ENCODE measurements around the gene CDH15. TPM values are rescaled to one million over a fixed set of nuclear protein-coding genes. Genes with fewer than 3 reads are reported as not detected.

Gene CDH15
- total and polyA plus RNA-seq, 9 of the 15 experiments (the other 6 are each of a cell fraction or from before 2014, with no cell fraction given) = 0.07 to 0.18 TPM; not detected in 7

- TF ChIP-seq NR2C2 (CRISPR knock-in tag; IDR thresholded peaks at IDR 0.05) (peak; percentile 41; the same call in 1 of the 2 replicates), NR2C2 (tag; IDR thresholded peaks at IDR 0.05) (no peak; the same call in 1 of the 2 replicates), TSC22D4 (tag; IDR thresholded peaks at IDR 0.05) (no peak), HCFC1 (IDR thresholded peaks at IDR 0.05; ENCODE audit: low read depth, low read length) (no peak), ZNF184 (CRISPR knock-in tag; IDR thresholded peaks at IDR 0.05) (no peak), ZBTB11 (CRISPR knock-in tag; IDR thresholded peaks at IDR 0.05) (no peak), MCM3 (IDR thresholded peaks at IDR 0.05) (no peak), KDM2B (CRISPR knock-in tag; IDR thresholded peaks at IDR 0.05) (no peak), MTF1 (CRISPR knock-in tag; IDR thresholded peaks at IDR 0.05; ENCODE audit: borderline replicate concordance) (no peak), RBM25 (IDR thresholded peaks at IDR 0.05; ENCODE audit: low read depth, low read length, severe bottlenecking) (no peak), STAG1 (CRISPR knock-in tag; IDR thresholded peaks at IDR 0.05; ENCODE audit: borderline replicate concordance) (peak; percentile 99), DMBX1 (CRISPR knock-in tag; IDR thresholded peaks at IDR 0.05; ENCODE audit: borderline replicate concordance) (no peak), SP2 (IDR thresholded peaks at IDR 0.05; ENCODE audit: extremely low read depth, low read depth, low read length, poor library complexity, severe bottlenecking) (no peak), RFX7 (CRISPR knock-in tag; IDR thresholded peaks at IDR 0.05) (no peak), STAT5B (CRISPR knock-in tag; IDR thresholded peaks at IDR 0.05) (no peak), SLC30A9 (CRISPR knock-in tag; IDR thresholded peaks at IDR 0.05) (no peak), RHOXF2B (CRISPR knock-in tag; conservative IDR thresholded peaks at IDR 0.05) (no peak), MXI1 (IDR thresholded peaks at IDR 0.05; ENCODE audit: low read depth, low read length) (no peak), BRD9 (IDR thresholded peaks at IDR 0.05; ENCODE audit: low read depth, partially characterized antibody) (peak; percentile 25), SREBF1 (IDR thresholded peaks at IDR 0.05; ENCODE audit: borderline replicate concordance, low read depth, low read length) (no peak), TCF7L2 (IDR thresholded peaks at IDR 0.05; ENCODE audit: low read depth, low read length) (no peak), KDM4B (IDR thresholded peaks at IDR 0.05; ENCODE audit: borderline replicate concordance in 2 of 2, low read depth in 1 of 2) (peak in 1 of 2 experiments; percentile 78; a peak in 1 of 4 replicates), SIX5 (IDR thresholded peaks at IDR 0.05; ENCODE audit: borderline replicate concordance in 1 of 2, insufficient read depth in 1 of 2, low read depth in 1 of 2, low read length in 2 of 2) (no peak), ZNF431 (CRISPR knock-in tag; IDR thresholded peaks at IDR 0.05) (no peak), NFYB (IDR thresholded peaks at IDR 0.05; ENCODE audit: extremely low read depth, insufficient read length) (no peak)
- TF ChIP-seq, protein P1, sequence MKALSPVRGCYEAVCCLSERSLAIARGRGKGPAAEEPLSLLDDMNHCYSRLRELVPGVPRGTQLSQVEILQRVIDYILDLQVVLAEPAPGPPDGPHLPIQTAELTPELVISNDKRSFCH (CRISPR knock-in tag; IDR thresholded peaks at IDR 0.05) = no peak
- TF ChIP-seq, protein P1 (tag; IDR thresholded peaks at IDR 0.05) = 0 out of 2 replicates have a peak, but pooled peaks have one; percentile 44
These were observed 4.1 kb upstream of the CDH15 start (continued) for GRCh38 chr16:89167425-89167941.

Measured in K562 (cell line).